Calu3 (cell line): ENCODE measurements around the gene CLCF1. TPM values are rescaled to one million over a fixed set of nuclear protein-coding genes. Genes with fewer than 3 reads are reported as not detected.

Source experiments
- BruUV-seq: library from RNA; stranded (reverse); fragments of 400-500 nt; replicated peaks from 2 replicates; lab custom pipeline; 2021; lab: Mats Ljungman, UMichigan
- CTCF ChIA-PET: fragments of 300-600 bp; sonication (Branson Sonifier 250); formaldehyde crosslinking; loops from one replicate; lab custom pipeline; 2022; ENCODE audit warnings: antibody characterized with exemption; lab: Charles Lee
- DNase-seq: peaks from one replicate; pipeline ENCODE4 v3.0.0; 2022
- H3K27ac Mint-ChIP-seq: one replicate; pipeline ENCODE4 v1.8.0; 2022; ENCODE audit warnings: mixed read lengths; ENCODE audit not compliant: unreplicated experiment
- H3K27me3 Mint-ChIP-seq: one replicate; pipeline ENCODE4 v1.8.0; 2022; ENCODE audit warnings: mixed read lengths; ENCODE audit not compliant: unreplicated experiment
- H3K36me3 Mint-ChIP-seq: one replicate; pipeline ENCODE4 v1.8.0; 2022; ENCODE audit warnings: mild to moderate bottlenecking, moderate library complexity, mixed read lengths; ENCODE audit not compliant: insufficient read depth, unreplicated experiment
- H3K4me1 Mint-ChIP-seq: one replicate; pipeline ENCODE4 v1.8.0; 2022; ENCODE audit warnings: mild to moderate bottlenecking, low read depth, mixed read lengths; ENCODE audit not compliant: unreplicated experiment
- H3K4me3 Mint-ChIP-seq: one replicate; pipeline ENCODE4 v1.8.0; 2022; ENCODE audit warnings: mild to moderate bottlenecking, low read depth, moderate library complexity, mixed read lengths; ENCODE audit not compliant: unreplicated experiment
- H3K9me3 Mint-ChIP-seq: one replicate; pipeline ENCODE4 v1.8.0; 2022; ENCODE audit warnings: low read depth, mixed read lengths; ENCODE audit not compliant: unreplicated experiment
- CTCF ChIP-seq: fragments of 200-600 bp; IDR thresholded peaks from one replicate; pipeline ENCODE4 v1.8.0; 2022; ENCODE audit warnings: antibody characterized with exemption; ENCODE audit not compliant: unreplicated experiment
- intact Hi-C: fragments of 100-400 bp; cut with micrococcal nuclease; formaldehyde crosslinking; loops from one replicate; pipeline ENCODE4 v1.10.0; 2022; ENCODE audit not compliant: unreplicated experiment
- total RNA-seq: library from RNA; stranded (reverse); gene quantifications from 2 replicates; pipeline ENCODE4 v1.2.3, GENCODE V29; 2022

CLCF1 gene
- total RNA-seq, 1 experiment from 2014 or later = 7.5 TPM

DNA sequence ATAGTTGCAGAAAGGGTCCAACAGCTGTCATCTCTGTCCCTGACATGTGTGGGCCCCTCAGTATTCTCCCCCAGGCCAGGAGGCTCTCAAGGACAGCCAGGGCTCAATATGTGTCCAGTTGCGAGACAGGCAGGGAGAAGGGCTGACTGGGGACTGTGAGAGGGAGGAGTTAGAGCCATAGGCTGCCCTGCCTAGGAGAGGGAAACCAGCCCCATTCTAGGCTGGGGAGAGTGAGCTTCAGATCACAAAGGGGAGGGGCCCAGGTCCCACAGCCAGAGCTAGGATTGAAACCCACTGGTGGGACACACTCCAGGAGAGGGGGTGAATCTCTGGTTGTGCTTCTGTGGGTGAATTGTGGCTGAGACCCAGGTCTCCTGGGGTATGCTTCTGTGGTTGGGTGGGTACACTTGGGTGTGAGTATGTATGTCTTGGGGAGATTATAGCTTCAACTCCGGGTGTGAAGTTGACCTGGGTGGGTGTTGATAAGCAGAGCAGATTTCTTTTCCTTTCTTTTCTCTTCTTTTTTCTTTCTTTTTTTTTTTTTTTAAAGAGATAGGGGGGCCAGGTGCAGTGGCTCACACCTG lies 40.0 kb upstream of the CLCF1 start:
- Mint-ChIP-seq H3K4me3 (no peak overlapping the region), H3K27me3 (peaks cover 62% of the 10 kb centered on the region)
- CTCF ChIA-PET = interaction anchor here (0.6 to 1.1 kb wide), 2 partner anchors 12 to 57 kb away, joined by 3 to 4 read pairs; partner anchors contain the start of gene PPP1CA

GRCh38 chr11:67412495-67413179 lies 39.2 kb upstream of the CLCF1 start:
- CTCF ChIA-PET = interaction anchor here (1.1 kb wide), 1 partner anchor 11 kb away, joined by 4 read pairs; the partner anchor contains the start of gene PPP1CA
- no TSS peak for BruUV-seq
- no peak for DNase-seq
- Mint-ChIP-seq H3K4me3 (no peak overlapping the region), H3K27ac (no peak overlapping the region), H3K4me1 (peaks cover 8% of the 10 kb centered on the region), H3K9me3 (no peaks in the 10 kb centered on the region), H3K36me3 (peaks cover 5% of the 10 kb centered on the region), H3K27me3 (peaks cover 62% of the 10 kb centered on the region)
- intact Hi-C loops = no loop called here
- no peak for TF ChIP-seq CTCF

More for the DNA sequence above, 40.0 kb upstream of the CLCF1 start:
- Mint-ChIP-seq H3K27ac (no peak overlapping the region), H3K4me1 (peaks cover 8% of the 10 kb centered on the region), H3K36me3 (peaks cover 5% of the 10 kb centered on the region), H3K9me3 (no peaks in the 10 kb centered on the region)
- no peak for TF ChIP-seq CTCF
- intact Hi-C loops = no loop called here
- BruUV-seq = no TSS peak
- no peak for DNase-seq

GRCh38 chr11:67411785-67412152 lies 38.4 kb upstream of the CLCF1 start:
- Mint-ChIP-seq H3K4me3 (no peak overlapping the region), H3K27ac (no peak overlapping the region), H3K27me3 (peaks cover 61% of the 10 kb centered on the region), H3K36me3 (peaks cover 9% of the 10 kb centered on the region), H3K9me3 (no peaks in the 10 kb centered on the region), H3K4me1 (peaks cover 6% of the 10 kb centered on the region)
- intact Hi-C loops = no loop called here
- no peak for TF ChIP-seq CTCF
- BruUV-seq = no TSS peak
- no peak for DNase-seq
- CTCF ChIA-PET = no interaction called here

DNA sequence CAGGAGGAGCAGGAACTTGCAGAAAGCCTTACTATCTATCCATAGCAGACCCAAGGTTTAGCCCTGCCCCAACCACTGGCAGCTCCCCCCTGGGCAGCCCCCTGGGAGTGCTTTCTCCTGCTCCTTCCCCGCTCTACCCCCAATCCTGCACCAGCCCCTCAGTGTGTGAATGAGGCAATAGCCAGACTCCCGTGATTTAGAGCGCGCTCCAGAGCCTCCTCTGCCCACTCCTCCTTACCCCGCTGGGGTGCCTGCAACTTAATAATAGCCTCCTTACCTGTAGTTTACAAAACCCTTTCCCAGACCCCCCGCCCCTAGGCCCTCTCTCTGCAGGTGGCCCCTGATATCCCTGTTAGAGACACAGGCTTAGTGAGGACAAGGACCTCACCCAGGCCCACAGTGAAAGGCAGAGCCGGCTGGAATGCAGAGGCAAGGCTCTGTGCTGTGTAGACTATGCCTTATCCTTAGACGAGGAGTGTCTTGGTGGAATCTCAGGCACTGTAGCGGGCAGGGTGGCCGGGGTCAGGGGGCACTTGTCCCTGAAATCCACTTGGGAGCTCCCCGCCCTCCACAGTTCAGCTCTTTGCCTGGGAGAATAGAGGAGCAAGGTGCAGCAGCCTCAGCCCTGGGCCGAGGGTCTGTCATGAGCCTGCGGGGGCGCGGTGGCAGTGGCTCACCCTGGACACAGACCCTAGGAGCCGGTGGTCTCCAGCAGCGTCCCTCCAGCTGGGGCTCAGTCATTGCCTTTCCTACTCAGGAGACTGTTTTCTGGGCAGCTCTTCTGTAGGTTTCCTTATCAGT lies 37.8 kb upstream of the CLCF1 start:
- Mint-ChIP-seq H3K4me3 (no peak overlapping the region), H3K4me1 (peaks cover under 1% of the 10 kb centered on the region), H3K27me3 (peaks cover 55% of the 10 kb centered on the region), H3K9me3 (no peaks in the 10 kb centered on the region), H3K27ac (no peak overlapping the region), H3K36me3 (peaks cover 4% of the 10 kb centered on the region)
- no peak for TF ChIP-seq CTCF
- DNase-seq = no peak
- no TSS peak for BruUV-seq
- CTCF ChIA-PET = interaction anchor here (0.6 kb wide), 1 partner anchor 475 kb away, joined by 3 read pairs; no protein-coding TSS in a partner anchor
- intact Hi-C loops = no loop called here
